ENCODE data around the gene KCNQ5. TPM values are rescaled to one million over a fixed set of nuclear protein-coding genes. Genes with fewer than 3 reads are reported as not detected.

Gene KCNQ5
- total RNA-seq, 1 experiment from 2014 or later, result 0.27 TPM

DNA sequence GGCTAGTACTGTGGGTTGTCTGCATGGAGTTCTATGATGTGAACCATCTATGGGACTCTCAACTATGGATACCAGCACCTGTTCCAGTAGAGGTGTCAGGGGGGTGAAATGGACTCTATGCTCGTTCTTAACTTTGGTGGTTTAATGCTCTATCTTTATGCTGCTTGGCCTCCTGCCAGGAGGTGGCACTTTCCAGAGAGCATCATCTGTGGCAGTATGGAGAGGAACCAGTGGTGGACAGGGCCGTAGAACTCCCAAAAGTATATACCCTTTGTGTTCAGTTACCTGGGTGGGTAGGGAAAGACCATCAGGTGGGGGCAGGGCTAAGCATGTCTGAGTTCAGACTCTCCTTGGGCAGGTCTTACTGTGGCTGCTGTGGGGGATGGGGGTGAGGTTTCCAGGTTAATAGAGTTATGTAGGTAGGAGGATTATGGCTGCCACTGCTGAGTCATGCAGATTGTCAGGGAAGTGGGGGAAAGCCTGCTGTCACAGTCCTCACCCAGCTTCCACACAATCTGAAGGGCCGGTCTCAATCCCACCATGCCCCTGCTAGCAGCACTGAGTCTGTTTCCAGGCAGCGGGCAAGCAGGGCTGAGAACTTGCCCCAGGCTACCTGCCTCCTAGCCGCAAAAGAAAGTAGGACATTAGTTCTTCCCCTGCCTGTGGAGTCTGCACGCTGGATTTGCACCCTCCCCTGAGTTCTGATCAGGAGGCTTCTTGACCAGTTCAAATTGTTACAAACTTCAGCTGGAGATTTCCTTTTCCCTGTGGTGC is 284.0 kb downstream of the KCNQ5 start:
- DNase-seq (ENCODE audit: low read depth), result no peak
- in situ Hi-C loops (cut with HindIII; ENCODE audit: low pct_unique_long_range_greater_than_20kb, low sequenced_read_pairs), result no loop called here

- no peak for DNase-seq (ENCODE audit: low read depth)
- in situ Hi-C loops (cut with HindIII; ENCODE audit: low pct_unique_long_range_greater_than_20kb, low sequenced_read_pairs), result no loop called here
These were observed 289.7 kb downstream of the KCNQ5 start for GRCh38 chr6:72911463-72912155.

GRCh38 chr6:72913797-72914196 is 291.9 kb downstream of the KCNQ5 start:
- in situ Hi-C loops (cut with HindIII; ENCODE audit: low pct_unique_long_range_greater_than_20kb, low sequenced_read_pairs), result no loop called here
- no peak for DNase-seq (ENCODE audit: low read depth)

GRCh38 chr6:72916298-72916697 is 294.4 kb downstream of the KCNQ5 start:
- no peak for DNase-seq (ENCODE audit: low read depth)
- in situ Hi-C loops (cut with HindIII; ENCODE audit: low pct_unique_long_range_greater_than_20kb, low sequenced_read_pairs), result no loop called here

DNA sequence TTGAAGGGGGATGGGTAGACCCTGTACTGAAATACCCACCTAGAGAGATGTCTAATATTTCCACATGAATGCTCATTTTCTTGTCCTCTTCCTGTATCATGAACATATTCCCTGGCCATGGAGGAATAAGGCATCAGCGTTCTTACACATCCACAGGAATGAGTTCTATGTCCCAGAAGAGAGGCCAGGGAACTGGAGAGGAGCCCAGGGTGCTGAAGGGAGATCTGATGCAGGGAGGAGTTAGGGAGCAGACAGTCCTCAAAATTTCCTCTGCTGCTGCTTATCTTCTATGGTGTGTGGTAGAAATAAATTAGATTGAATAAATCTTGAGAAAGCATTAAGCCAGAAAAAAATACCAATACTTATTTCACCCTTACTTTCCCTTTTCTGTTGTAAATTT is 295.0 kb downstream of the KCNQ5 start:
- DNase-seq (ENCODE audit: low read depth), result no peak
- in situ Hi-C loops (cut with HindIII; ENCODE audit: low pct_unique_long_range_greater_than_20kb, low sequenced_read_pairs), result no loop called here

GRCh38 chr6:72922401-72922800 is 300.5 kb downstream of the KCNQ5 start:
- in situ Hi-C loops (cut with HindIII; ENCODE audit: low pct_unique_long_range_greater_than_20kb, low sequenced_read_pairs), result no loop called here
- DNase-seq (ENCODE audit: low read depth), result no peak

GRCh38 chr6:72925136-72925535 is 303.3 kb downstream of the KCNQ5 start:
- in situ Hi-C loops (cut with HindIII; ENCODE audit: low pct_unique_long_range_greater_than_20kb, low sequenced_read_pairs), result no loop called here
- no peak for DNase-seq (ENCODE audit: low read depth)

- no peak for DNase-seq (ENCODE audit: low read depth)
- in situ Hi-C loops (cut with HindIII; ENCODE audit: low pct_unique_long_range_greater_than_20kb, low sequenced_read_pairs), result no loop called here
These were observed 308.8 kb downstream of the KCNQ5 start for GRCh38 chr6:72930556-72931132.

DNA sequence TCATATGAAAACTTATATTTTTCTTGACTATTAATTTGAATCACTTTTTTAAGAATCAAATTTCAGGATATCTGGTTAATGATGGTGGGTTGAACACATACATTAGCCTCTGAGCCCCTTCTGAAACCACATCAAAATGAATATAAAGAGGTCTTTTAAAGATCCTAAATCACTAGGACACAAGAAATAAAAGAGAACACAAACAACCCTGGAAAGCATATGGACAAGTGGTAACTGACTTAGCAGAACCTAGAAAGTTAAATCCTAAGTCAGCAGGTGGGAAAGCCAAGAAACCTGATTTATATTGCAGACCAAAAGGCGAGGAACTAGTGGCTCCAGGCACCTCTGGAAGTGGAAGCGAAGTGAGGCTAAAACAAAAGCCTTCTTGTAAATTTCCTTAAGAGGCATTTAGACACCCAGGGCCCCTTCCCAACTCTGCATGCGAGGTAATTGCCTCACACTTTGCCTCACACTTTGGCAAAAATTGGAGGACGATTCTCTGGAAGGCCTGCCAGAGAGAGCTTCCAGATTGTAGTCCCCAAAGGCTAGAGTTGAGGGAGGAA is 309.5 kb downstream of the KCNQ5 start:
- DNase-seq (ENCODE audit: low read depth), result no peak
- in situ Hi-C loops (cut with HindIII; ENCODE audit: low pct_unique_long_range_greater_than_20kb, low sequenced_read_pairs), result no loop called here

DNA sequence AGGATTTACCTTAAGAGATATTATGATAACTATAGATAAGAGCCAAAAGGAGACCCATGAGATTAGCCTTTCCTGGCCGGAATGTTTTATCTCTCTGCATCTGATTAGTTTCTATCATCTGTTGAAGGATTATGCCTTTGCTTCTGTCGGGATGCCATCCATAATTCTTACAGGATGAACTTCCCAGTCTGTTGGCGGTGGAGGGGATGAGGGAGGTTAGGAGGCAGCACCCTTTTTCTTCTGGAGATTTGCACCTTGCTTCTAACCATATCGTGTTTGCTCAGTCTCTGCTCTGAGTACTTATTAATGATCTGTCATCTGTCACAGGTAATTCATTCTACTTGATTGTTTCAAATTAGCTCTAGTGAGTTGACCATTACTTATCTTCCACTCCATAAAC is 311.4 kb downstream of the KCNQ5 start:
- no peak for DNase-seq (ENCODE audit: low read depth)
- in situ Hi-C loops (cut with HindIII; ENCODE audit: low pct_unique_long_range_greater_than_20kb, low sequenced_read_pairs), result no loop called here

GRCh38 chr6:72936766-72937559 is 315.1 kb downstream of the KCNQ5 start:
- in situ Hi-C loops (cut with HindIII; ENCODE audit: low pct_unique_long_range_greater_than_20kb, low sequenced_read_pairs), result no loop called here

GRCh38 chr6:72938104-72938503 is 316.2 kb downstream of the KCNQ5 start:
- no peak for DNase-seq (ENCODE audit: low read depth)
- in situ Hi-C loops (cut with HindIII; ENCODE audit: low pct_unique_long_range_greater_than_20kb, low sequenced_read_pairs), result no loop called here

More at GRCh38 chr6:72936766-72937559, 315.1 kb downstream of the KCNQ5 start:
- no peak for DNase-seq (ENCODE audit: low read depth)

- in situ Hi-C loops (cut with HindIII; ENCODE audit: low pct_unique_long_range_greater_than_20kb, low sequenced_read_pairs), result no loop called here
These were observed 317.1 kb downstream of the KCNQ5 start for GRCh38 chr6:72939004-72939403.

DNA sequence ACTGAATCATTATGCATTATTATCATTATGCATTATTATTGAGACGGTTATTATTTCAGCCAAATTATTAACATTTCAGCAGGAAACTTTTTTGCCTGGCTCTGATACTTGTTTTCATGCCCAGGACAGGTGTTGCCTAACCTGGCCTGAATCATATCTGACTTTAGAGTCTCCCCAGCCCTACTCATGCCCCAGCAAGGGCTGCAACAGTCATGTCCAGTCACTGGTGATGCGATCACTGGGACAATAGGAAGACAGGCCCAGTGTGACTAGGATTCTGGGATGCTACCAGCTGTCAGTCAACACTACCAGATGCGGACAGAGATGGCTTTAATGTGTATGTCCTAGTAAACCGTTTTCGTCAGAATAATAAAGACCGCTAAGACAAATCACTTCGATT is 318.4 kb downstream of the KCNQ5 start:
- in situ Hi-C loops (cut with HindIII; ENCODE audit: low pct_unique_long_range_greater_than_20kb, low sequenced_read_pairs), result no loop called here

More at GRCh38 chr6:72939004-72939403, 317.1 kb downstream of the KCNQ5 start:
- no peak for DNase-seq (ENCODE audit: low read depth)

GRCh38 chr6:72941263-72941662 is 319.4 kb downstream of the KCNQ5 start:
- in situ Hi-C loops (cut with HindIII; ENCODE audit: low pct_unique_long_range_greater_than_20kb, low sequenced_read_pairs), result no loop called here

More for the DNA sequence above, 318.4 kb downstream of the KCNQ5 start:
- no peak for DNase-seq (ENCODE audit: low read depth)

GRCh38 chr6:72941751-72942150 is 319.9 kb downstream of the KCNQ5 start:
- DNase-seq (ENCODE audit: low read depth), result no peak
- in situ Hi-C loops (cut with HindIII; ENCODE audit: low pct_unique_long_range_greater_than_20kb, low sequenced_read_pairs), result no loop called here

More at GRCh38 chr6:72941263-72941662, 319.4 kb downstream of the KCNQ5 start:
- no peak for DNase-seq (ENCODE audit: low read depth)

GRCh38 chr6:72943699-72944098 is 321.8 kb downstream of the KCNQ5 start:
- in situ Hi-C loops (cut with HindIII; ENCODE audit: low pct_unique_long_range_greater_than_20kb, low sequenced_read_pairs), result no loop called here
- DNase-seq (ENCODE audit: low read depth), result no peak

- in situ Hi-C loops (cut with HindIII; ENCODE audit: low pct_unique_long_range_greater_than_20kb, low sequenced_read_pairs), result no loop called here
- DNase-seq (ENCODE audit: low read depth), result no peak
These were observed 322.8 kb downstream of the KCNQ5 start for GRCh38 chr6:72944660-72945059.

Measured in Caki2 (cell line).